ENCODE results near the gene DNAH17.

DNA sequence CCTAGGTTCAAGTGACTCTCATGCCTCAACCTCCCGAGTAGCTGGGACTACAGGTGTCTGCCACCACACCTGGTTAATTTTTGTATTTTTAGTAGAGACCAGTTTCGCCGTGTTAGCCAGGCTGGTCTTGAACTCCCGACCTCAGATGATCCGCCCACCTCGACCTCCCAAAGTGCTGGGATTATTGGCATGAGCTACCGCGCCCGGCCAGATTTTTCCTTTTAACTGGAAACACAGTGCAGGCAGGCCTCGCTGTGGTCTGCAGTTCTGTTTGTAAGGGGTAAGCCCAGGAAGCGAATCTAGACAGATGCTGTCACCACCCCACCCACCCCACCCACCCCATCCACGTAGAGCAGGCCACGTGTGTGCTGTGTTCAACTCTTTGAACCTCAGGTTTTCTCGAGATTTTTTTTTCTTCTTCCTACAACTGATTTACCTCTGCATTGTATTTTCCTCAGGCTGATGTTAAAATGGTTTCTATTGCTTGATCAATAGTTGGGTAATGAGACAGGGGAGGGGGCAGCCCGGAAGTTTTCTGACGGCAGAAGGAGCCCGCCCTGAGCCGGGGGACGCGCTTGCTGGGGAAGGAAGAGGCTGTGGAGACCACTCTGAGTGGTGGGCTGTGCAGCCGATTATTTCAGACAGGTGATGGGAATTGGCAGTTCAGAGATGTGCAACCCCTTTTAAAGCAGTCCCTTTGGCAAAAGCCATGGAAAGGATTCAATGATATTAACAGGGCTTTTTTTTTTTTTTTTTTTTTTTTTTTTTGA, 72.9 kb downstream of the DNAH17 start:
- TF ChIP-seq CTCF (conservative IDR thresholded peaks at IDR 0.05; ENCODE audit: low read depth, low read length) (no peak), EZH2 (IDR thresholded peaks at IDR 0.05; ENCODE audit: borderline replicate concordance, low read depth, low read length, poor library complexity, severe bottlenecking) (no peak)
